SK-N-SH treated with all-trans-retinoic acid at 6 μM for 48 hours (cell line): ENCODE measurements around the gene HLF.
A peak's percentile ranks its signal among the peaks of the same experiment; 100 is the strongest.

Experiments
- ATAC-seq: fragments of 200-7000 bp; cut with Tn5 transposase; 3 replicates; pipeline ENCODE4 v1.9.1; 2020; ENCODE audit warnings: mild to moderate bottlenecking, moderate library complexity
- BACH2 ChIP-seq: fragments of 250-450 bp; sonication (Bioruptor Pico); IDR thresholded peaks from 2 replicates; pipeline ENCODE4 v1.9.0; 2021; ENCODE audit warnings: mild to moderate bottlenecking, borderline replicate concordance
- CREB5 ChIP-seq: fragments of 250-450 bp; sonication (Bioruptor Pico); IDR thresholded peaks from 2 replicates; pipeline ENCODE4 v1.5.1; 2020; ENCODE audit warnings: low read depth, mild to moderate bottlenecking, moderate library complexity
- CSDC2 ChIP-seq: fragments of 250-450 bp; sonication (Bioruptor Pico); IDR thresholded peaks from 2 replicates; pipeline ENCODE4 v1.5.0; 2020; ENCODE audit warnings: mild to moderate bottlenecking, moderate library complexity
- ESRRG ChIP-seq: fragments of 250-450 bp; sonication (Bioruptor Pico); IDR thresholded peaks from 2 replicates; pipeline ENCODE4 v1.6.1; 2021; ENCODE audit warnings: mild to moderate bottlenecking
- GLIS3 ChIP-seq: fragments of 250-450 bp; sonication (Bioruptor Pico); IDR thresholded peaks from 2 replicates; pipeline ENCODE4 v1.5.0; 2020; ENCODE audit warnings: mild to moderate bottlenecking, moderate library complexity
- ISL1 ChIP-seq: fragments of 250-450 bp; sonication (Bioruptor Pico); IDR thresholded peaks from 2 replicates; pipeline ENCODE4 v2.1.2; 2022; ENCODE audit warnings: mild to moderate bottlenecking, moderate library complexity
- OSR1 ChIP-seq: fragments of 250-450 bp; sonication (Bioruptor Pico); IDR thresholded peaks from 2 replicates; pipeline ENCODE4 v1.8.0; 2022; ENCODE audit warnings: moderate library complexity, mild to moderate bottlenecking, inconsistent platforms
- PATZ1 ChIP-seq: fragments of 250-450 bp; sonication (Bioruptor Pico); IDR thresholded peaks from 2 replicates; pipeline ENCODE4 v1.8.0; 2020; ENCODE audit warnings: mild to moderate bottlenecking, moderate library complexity, borderline replicate concordance
- POU6F1 ChIP-seq: fragments of 250-450 bp; sonication (Bioruptor Pico); IDR thresholded peaks from 2 replicates; pipeline ENCODE4 v1.8.0; 2021; ENCODE audit warnings: low read depth, mild to moderate bottlenecking, moderate library complexity, borderline replicate concordance
- SNAI2 ChIP-seq: fragments of 250-450 bp; sonication (Bioruptor Pico); IDR thresholded peaks from 2 replicates; pipeline ENCODE4 v1.5.0; 2020; ENCODE audit warnings: mild to moderate bottlenecking, moderate library complexity
- TCF4 ChIP-seq: fragments of 250-450 bp; sonication (Bioruptor Pico); IDR thresholded peaks from 2 replicates; pipeline ENCODE4 v1.8.0; 2021; ENCODE audit warnings: mild to moderate bottlenecking, moderate library complexity, borderline replicate concordance
- TOX ChIP-seq: fragments of 250-450 bp; sonication (Bioruptor Pico); IDR thresholded peaks from 2 replicates; pipeline ENCODE4 v1.8.0; 2021; ENCODE audit warnings: mild to moderate bottlenecking, moderate library complexity, borderline replicate concordance
- TSHZ2 ChIP-seq: fragments of 250-450 bp; sonication (Bioruptor Pico); IDR thresholded peaks from 2 replicates; pipeline ENCODE4 v1.5.0; 2020; ENCODE audit warnings: mild to moderate bottlenecking, moderate library complexity
- ZC3H10 ChIP-seq: fragments of 250-450 bp; sonication (Bioruptor Pico); IDR thresholded peaks from 2 replicates; pipeline ENCODE4 v1.5.1; 2021; ENCODE audit warnings: mild to moderate bottlenecking, moderate library complexity
- ZFP3 ChIP-seq: fragments of 250-450 bp; sonication (Bioruptor Pico); IDR thresholded peaks from 2 replicates; pipeline ENCODE4 v1.5.0; 2020; ENCODE audit warnings: mild to moderate bottlenecking, moderate library complexity
- ZFP30 ChIP-seq: fragments of 450-650 bp; formaldehyde crosslinking; IDR thresholded peaks from 2 replicates; pipeline ENCODE4 v1.5.0; 2022; ENCODE audit warnings: mild to moderate bottlenecking, moderate library complexity
- ZNF565 ChIP-seq: fragments of 450-650 bp; formaldehyde crosslinking; conservative IDR thresholded peaks from 2 replicates; pipeline ENCODE4 v1.5.0; 2020; ENCODE audit warnings: low read depth, mild to moderate bottlenecking, moderate library complexity
- ZNF70 ChIP-seq: fragments of 450-650 bp; formaldehyde crosslinking; IDR thresholded peaks from 2 replicates; pipeline ENCODE4 v1.5.0; 2020; ENCODE audit warnings: mild to moderate bottlenecking, moderate library complexity
- ZNF8 ChIP-seq: fragments of 450-650 bp; formaldehyde crosslinking; IDR thresholded peaks from 2 replicates; pipeline ENCODE4 v1.5.0; 2020; ENCODE audit warnings: mild to moderate bottlenecking, moderate library complexity

Gene HLF

GRCh38 chr17:55274355-55275255 is 9.8 kb downstream of the HLF start:
- ATAC-seq = no peak
- 0 out of 2 replicates have a peak, but pooled peaks have one; percentile 41 for TF ChIP-seq SNAI2 (CRISPR knock-in tag)
- no peak for TF ChIP-seq CSDC2 (CRISPR knock-in tag)

GRCh38 chr17:55275894-55276804 is 11.4 kb downstream of the HLF start:
- TF ChIP-seq TCF4 (CRISPR knock-in tag) = no peak
- peak; percentile 30 for ATAC-seq

GRCh38 chr17:55278173-55278961 is 13.6 kb downstream of the HLF start:
- TF ChIP-seq POU6F1 (CRISPR knock-in tag) (no peak), GLIS3 (no peak), TCF4 (CRISPR knock-in tag) (peak; percentile 37; the same call in 1 of the 2 replicates)
- ATAC-seq = peak; percentile 36

GRCh38 chr17:55279203-55279602 is 14.4 kb downstream of the HLF start:
- ATAC-seq = no peak
- TF ChIP-seq TCF4 (CRISPR knock-in tag) = no peak
- TF ChIP-seq ESRRG (CRISPR knock-in tag) = no peak
- TF ChIP-seq ZNF8 = no peak
- no peak for TF ChIP-seq ZC3H10 (CRISPR knock-in tag)
- TF ChIP-seq POU6F1 (CRISPR knock-in tag) = no peak
- TF ChIP-seq PATZ1 (CRISPR knock-in tag) = no peak
- no peak for TF ChIP-seq CREB5 (CRISPR knock-in tag)
- TF ChIP-seq OSR1 (CRISPR knock-in tag) = no peak
- no peak for TF ChIP-seq ZNF70 (CRISPR knock-in tag)
- TF ChIP-seq ZFP3 (CRISPR knock-in tag) = no peak
- no peak for TF ChIP-seq SNAI2 (CRISPR knock-in tag)
- TF ChIP-seq BACH2 = no peak
- no peak for TF ChIP-seq TOX
- TF ChIP-seq ISL1 (CRISPR knock-in tag) = no peak
- TF ChIP-seq ZFP30 (CRISPR knock-in tag) = no peak
- TF ChIP-seq CSDC2 (CRISPR knock-in tag) = no peak
- no peak for TF ChIP-seq TSHZ2
- TF ChIP-seq ZNF565 = no peak
- no peak for TF ChIP-seq GLIS3
